Esophagus muscularis mucosa (tissue), 3 donors: ENCODE results near the gene GINS1.

Source experiments
- POLR2A ChIP-seq: fragments of 450-650 bp; IDR thresholded peaks from one replicate; pipeline ENCODE4 v1.6.1; 2017; ENCODE audit warnings: antibody characterized with exemption, moderate library complexity, mild to moderate bottlenecking, low read depth
- TF ChIP-seq, protein P1 (sequence below), 3 experiments: fragments of 200-600 bp in 2 of 3; fragments of 450-650 bp in 1 of 3; sonication (generic) in 2 of 3; IDR thresholded peaks; one replicate each; pipeline ENCODE4 v1.5.1; 2017 to 2019; ENCODE audit warnings: antibody characterized with exemption in 3 of 3, mild to moderate bottlenecking in 2 of 3, moderate library complexity in 1 of 3

DNA sequence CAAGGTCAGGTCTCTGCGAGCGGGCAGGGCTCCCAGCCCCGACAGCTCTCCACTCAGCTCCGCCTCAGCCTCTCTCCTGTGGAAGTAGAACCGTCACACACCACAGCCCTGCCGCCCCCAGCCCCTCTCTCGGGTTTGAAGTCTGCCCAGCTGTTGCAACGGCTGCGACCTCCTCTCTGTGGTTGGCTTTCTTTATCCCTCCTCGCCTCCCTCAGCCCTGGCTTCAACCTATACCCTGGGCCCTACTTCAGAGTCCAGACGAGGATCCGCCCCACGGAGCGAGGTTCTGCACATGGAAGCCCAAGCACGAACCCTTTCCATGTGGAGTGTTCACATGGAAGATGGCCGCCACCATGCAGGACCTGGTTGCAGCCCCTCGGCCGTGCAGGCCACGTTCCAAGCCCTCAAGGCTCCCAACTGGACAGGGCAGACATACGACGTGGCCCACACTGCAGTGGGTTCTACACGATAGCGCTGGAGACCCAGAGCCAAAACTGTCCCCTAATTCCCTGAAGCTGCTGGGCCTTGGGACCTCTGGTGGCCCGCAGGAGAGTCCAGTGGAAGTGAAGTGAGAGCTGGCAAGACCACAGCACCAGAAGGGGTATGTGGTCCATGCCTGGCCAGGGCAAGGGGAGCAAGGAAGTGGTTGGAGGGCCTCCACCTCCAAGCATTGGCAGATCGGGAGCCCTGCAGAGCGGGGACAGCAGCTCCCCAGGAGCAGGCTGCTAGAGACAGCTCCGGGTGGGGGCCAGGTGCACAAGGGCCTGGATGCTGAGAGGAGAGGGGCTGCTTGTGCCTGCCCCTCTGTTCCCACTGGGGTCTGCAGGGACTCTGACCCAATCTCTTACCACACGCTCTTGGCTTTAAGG, 69.8 kb downstream of the GINS1 start:
- TF ChIP-seq, protein P1, sequence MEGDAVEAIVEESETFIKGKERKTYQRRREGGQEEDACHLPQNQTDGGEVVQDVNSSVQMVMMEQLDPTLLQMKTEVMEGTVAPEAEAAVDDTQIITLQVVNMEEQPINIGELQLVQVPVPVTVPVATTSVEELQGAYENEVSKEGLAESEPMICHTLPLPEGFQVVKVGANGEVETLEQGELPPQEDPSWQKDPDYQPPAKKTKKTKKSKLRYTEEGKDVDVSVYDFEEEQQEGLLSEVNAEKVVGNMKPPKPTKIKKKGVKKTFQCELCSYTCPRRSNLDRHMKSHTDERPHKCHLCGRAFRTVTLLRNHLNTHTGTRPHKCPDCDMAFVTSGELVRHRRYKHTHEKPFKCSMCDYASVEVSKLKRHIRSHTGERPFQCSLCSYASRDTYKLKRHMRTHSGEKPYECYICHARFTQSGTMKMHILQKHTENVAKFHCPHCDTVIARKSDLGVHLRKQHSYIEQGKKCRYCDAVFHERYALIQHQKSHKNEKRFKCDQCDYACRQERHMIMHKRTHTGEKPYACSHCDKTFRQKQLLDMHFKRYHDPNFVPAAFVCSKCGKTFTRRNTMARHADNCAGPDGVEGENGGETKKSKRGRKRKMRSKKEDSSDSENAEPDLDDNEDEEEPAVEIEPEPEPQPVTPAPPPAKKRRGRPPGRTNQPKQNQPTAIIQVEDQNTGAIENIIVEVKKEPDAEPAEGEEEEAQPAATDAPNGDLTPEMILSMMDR (IDR thresholded peaks at IDR 0.05) = no peak
- TF ChIP-seq POLR2A = no peak
